Endometrial microvascular endothelial cells (primary cell): ENCODE measurements around the gene SLFN14. TPM values are rescaled to one million over a fixed set of nuclear protein-coding genes. Genes with fewer than 3 reads are reported as not detected.

ENCODE experiments used
- in situ Hi-C: cut with HindIII; loops from 2 replicates; pipeline ENCODE4 v1.10.0; 2017; ENCODE audit warnings: low sequenced_read_pairs, low pct_unique_long_range_greater_than_20kb; ENCODE audit errors: inconsistent ontology term
- total RNA-seq: library from RNA; depleted of rRNA; stranded (reverse); fragments of >200 nt; gene quantifications from one replicate; pipeline ENCODE4 v1.2.3, GENCODE V29; 2015; ENCODE audit errors: inconsistent ontology term

SLFN14 gene
- total RNA-seq: not detected

- in situ Hi-C loops: no loop called here
These were observed at the start of gene SLFN14 for GRCh38 chr17:35560703-35561102. Gene SLFN14, minus strand, starts transcription at chr17:35560819. Its CDS starts 2,757 bp downstream, at chr17:35558062.

- in situ Hi-C loops: no loop called here
These were observed 49.2 kb upstream of the SLFN14 start for GRCh38 chr17:35609831-35610230.

GRCh38 chr17:35607239-35607847, 46.7 kb upstream of the SLFN14 start:
- in situ Hi-C loops: no loop called here

GRCh38 chr17:35605678-35606077, 45.1 kb upstream of the SLFN14 start:
- in situ Hi-C loops: no loop called here

- in situ Hi-C loops: no loop called here
These were observed 43.1 kb upstream of the SLFN14 start for GRCh38 chr17:35603674-35604073.

- in situ Hi-C loops: no loop called here
These were observed 37.0 kb upstream of the SLFN14 start for GRCh38 chr17:35597604-35598003.

GRCh38 chr17:35596530-35597233, 36.1 kb upstream of the SLFN14 start:
- in situ Hi-C loops: no loop called here

- in situ Hi-C loops: no loop called here
These were observed 35.5 kb upstream of the SLFN14 start for GRCh38 chr17:35596072-35596471.

- in situ Hi-C loops: no loop called here
These were observed 27.7 kb upstream of the SLFN14 start for GRCh38 chr17:35588196-35588920.

GRCh38 chr17:35587074-35587961, 26.7 kb upstream of the SLFN14 start, which contains the start of gene AP2B1:
Gene AP2B1, plus strand, starts transcription at chr17:35587322. Its CDS starts 6,709 bp downstream, at chr17:35594031.
- in situ Hi-C loops: no loop called here

- in situ Hi-C loops: no loop called here
These were observed 26.0 kb upstream of the SLFN14 start for GRCh38 chr17:35586569-35587073.

- in situ Hi-C loops: no loop called here
These were observed 23.4 kb upstream of the SLFN14 start for GRCh38 chr17:35584061-35584460.

- in situ Hi-C loops: no loop called here
These were observed 18.4 kb upstream of the SLFN14 start for GRCh38 chr17:35578929-35579432.

- in situ Hi-C loops: no loop called here
These were observed 17.7 kb upstream of the SLFN14 start, which contains the start of gene PEX12 for GRCh38 chr17:35578197-35578928. Gene PEX12, minus strand, starts transcription at chr17:35578571. Its CDS starts 550 bp downstream, at chr17:35578021.

GRCh38 chr17:35577830-35578196, 17.2 kb upstream of the SLFN14 start:
- in situ Hi-C loops: no loop called here

- in situ Hi-C loops: no loop called here
These were observed 15.1 kb upstream of the SLFN14 start for GRCh38 chr17:35575759-35576158.

- in situ Hi-C loops: no loop called here
These were observed 8.8 kb upstream of the SLFN14 start for GRCh38 chr17:35569405-35569804.

- in situ Hi-C loops: no loop called here
These were observed 7.9 kb upstream of the SLFN14 start for GRCh38 chr17:35568561-35568960.
